NCI-H2029 treated with DMSO at 0.1 percent for 48 hours (cell line): ENCODE measurements around the gene CFLAR.
"Not testable (repeated sequence)": the region's sequence is repeated elsewhere in the genome, so short reads cannot be mapped to it uniquely, and the experiment has no call there.

Experiments
- DNase-seq: peaks from one replicate; lab custom pipeline; 2025; lab: John Stamatoyannopoulos, UW

CFLAR gene

DNA sequence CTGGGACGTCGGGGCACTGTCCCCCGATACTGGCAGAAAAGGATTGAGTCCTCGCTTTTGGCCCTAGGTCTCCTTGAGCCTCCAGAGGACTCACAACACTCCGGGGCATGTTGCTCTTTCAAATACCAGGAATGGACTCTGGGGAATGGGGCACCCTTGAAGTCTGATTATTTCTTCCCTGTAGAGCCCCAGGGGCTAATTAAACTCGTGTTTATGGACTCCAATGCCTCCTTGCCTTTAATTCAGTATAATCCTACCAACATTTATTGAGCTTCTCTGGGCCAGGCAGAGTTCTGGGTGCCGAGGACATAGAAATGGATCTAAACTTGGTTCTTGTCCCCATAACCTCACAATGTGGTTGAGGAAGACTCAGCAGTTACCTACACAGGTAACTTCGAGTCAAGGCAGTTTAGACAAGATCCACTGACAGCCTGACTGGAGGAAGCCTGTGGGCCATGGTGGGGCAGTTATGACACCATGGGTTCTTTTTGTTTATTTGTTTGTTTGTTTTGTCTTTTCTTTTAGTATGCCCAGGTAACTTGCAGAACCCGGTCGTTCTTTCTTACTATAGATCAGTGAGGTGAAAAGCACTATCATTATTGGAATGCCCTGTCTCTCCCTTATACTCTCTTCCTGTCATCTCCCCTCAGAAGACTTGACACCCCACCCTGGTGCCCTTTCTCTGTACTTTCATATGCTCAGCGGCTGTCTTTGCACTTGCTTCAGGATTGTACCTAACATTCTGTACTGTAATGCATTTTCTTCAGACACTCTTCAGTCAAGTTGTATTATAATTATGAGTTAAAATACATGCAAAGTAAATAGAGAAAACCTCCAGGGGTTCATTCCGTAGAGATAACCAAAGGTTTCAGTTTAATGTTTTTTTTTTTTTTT lies 3.2 kb downstream of the CFLAR start:
- DNase-seq, result no peak

DNA sequence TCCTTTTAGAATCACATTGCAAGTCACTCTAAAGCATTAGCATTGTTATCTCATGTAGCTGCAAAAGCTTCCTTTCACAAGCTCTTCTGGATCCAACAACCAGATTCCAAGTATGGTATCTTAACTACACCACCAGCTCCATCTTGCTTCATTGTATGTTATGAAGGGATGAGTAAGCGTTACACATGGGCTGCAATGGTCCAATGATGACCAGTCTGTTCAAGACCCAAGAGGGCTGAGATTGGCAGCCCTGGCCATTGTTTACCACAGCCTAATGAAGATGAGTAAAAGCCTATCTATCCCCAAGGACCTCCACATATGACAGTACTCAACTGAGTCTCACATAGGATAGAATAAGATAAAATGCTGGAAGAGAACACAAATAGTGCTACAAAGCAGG lies 6.3 kb downstream of the CFLAR start:
- no peak for DNase-seq

DNA sequence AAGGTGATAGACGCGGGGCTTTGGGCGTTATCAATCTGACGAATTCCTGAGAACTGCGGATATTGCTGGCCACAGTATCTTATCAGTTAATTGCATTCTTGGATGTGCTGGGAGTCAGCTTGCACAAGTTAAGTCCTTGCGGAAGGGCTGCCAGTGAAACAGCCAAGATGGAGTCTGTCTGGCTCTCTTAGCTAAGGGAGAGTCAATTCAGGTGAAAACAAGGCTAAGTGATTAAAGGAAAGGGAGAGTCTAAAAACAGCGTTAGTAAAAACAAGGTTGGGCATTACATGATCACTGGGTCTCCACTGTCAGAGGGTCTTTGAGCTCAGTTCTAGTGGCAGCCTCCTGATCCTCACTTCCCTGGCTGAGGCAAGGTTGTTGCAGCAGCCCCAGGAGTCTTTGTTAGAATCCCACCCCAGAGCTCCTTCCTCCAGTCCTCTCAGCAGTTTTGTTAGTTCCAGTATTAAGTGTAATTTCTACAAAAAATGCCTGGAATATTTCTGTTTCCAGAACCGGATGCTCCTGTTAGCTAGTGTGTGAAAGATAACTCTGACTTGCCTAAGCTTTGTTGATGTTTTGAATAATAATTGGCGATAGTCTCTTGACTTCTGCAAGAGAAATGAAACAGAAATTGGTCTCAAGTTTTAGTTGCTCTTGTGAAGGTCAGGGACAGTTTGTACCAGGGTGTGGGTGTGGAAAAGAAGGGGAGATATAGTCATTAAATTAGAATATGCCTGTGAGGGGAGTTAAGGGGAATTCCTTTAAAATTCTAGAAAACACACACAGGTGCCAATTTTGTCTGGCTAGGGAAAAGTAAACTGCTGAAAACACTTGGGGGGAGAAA lies 10.6 kb downstream of the CFLAR start:
- no peak for DNase-seq

DNA sequence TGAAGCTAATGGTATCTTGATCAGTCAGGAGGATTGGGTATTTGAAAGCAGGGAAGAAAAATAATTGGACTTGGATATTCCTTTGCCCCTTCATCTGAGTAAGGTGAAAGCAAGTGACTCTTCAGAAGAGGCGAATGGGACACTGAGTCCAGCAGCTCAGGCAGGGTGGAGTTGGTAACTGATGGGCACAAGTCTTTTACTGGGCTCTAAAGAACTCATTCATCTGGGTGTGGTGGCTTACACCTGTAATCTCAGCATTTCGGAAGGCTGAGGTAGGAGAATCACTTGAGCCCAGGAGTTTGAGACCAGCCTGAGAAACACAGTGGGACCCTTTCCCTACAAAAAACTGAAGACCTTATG lies 11.2 kb downstream of the CFLAR start:
- no peak for DNase-seq

DNA sequence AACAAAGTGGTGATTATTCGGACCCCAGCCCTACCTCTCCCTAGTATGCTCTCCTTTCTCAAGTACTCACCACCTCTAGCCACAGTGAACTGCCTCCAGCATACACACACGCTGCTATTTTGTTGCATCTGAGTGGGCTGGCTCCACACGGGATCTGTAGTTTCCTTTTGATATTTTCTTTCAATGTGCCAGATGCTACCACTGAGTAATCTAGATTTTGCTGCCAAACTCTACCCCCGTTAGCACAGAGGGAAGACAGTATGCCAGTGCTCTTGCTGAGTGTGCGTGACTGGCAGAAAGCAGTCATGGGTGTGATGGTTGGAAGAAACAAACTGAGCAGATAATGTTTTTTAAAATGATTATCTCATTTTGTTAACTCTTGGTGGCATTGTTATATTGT lies 11.6 kb downstream of the CFLAR start:
- no peak for DNase-seq

DNA sequence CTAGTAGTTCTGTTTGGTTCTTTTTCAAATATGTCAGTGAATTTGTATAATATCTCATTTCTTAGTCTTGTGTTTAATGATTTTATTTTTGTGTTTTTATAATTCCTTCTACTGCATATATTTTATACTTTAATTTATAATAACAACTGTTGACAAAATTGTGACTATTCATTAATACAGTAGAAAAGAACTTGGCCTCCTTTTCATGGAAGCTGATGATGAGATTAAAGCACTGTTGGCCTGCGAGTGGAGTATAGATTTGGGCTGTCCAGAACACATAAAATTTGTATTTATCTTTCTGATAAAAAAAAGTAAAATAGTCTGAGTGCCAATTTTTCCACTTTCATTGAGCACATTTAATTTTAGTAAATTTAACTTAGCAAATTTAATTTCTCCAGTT lies 12.1 kb downstream of the CFLAR start:
- DNase-seq, result no peak

DNA sequence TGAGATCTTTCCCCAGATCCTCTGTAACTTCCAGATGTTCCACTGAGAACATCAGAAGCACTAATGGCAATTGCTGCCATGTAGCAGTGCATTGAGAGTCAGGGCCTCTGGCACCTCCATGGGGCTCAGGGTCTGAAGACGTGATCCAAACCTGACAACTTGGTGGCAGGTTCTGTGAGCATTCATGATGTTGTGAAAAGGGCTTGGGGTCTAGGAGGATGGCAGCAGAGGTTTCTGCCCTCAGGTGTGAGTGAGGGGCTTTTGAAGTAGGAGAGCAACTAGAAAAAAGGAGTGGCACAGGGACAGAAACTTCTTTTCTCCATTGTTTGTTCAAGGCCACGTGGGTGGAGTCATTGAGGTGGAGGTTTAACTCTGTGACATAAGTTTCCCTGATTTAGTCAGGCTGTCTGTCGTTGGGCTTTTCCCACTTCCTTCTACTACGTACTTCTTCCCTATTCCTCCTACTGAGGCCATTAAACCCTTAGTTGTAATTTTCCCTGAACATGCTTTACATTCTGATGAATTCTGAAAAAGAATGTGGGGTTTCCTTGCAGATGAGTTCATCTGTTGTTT lies 13.1 kb downstream of the CFLAR start:
- DNase-seq, result no peak

DNA sequence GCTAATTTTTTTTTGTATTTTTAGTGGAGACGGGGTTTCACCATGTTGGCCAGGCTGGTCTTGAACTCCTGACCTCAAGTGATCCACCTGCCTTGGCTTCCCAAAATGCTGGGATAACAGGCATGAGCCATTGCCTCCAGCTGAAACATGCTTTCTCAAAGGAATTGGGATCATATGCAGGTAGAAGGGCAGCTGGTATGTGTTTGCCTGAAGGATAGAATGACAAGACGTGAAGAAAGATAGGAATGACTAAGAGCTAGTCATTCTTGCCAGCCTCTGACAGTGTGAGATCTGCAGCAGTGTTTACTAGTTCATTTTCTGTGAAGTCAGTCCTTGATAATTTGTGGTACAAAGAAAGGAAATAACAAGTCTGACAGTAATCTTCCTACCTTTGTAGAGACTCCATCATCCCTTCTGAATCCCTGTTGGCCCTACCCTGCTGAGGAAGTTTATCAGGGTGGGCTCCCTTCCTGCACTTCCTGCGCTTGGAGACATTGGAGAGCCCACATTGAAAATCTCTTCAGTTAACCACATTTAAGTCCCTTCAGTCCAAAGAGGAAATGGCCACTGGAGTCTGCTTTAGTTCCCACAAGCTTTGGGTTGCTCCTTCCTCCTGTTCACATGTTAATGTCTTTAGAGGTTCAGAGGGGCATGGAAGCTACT lies 14.7 kb downstream of the CFLAR start:
- no peak for DNase-seq

DNA sequence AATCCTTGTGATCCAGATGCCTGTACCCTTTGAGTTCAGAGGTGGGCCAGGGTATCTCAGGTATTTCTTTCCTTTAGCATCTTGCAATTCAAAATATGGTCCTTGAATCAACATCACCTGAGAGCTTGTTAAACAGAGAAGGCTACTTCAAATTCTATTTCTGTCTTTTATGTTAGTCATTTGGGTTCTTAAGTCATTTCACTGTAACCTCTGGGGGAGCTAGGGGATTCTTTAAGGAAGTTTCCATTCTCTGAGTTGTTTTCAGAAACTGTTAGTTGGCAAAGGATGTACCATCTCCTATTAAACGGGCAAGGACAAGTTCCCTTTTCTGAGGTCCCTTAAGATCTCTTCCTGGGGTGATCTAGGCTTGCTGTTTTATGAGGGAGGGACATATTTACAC lies 16.6 kb downstream of the CFLAR start:
- DNase-seq, result no peak

DNA sequence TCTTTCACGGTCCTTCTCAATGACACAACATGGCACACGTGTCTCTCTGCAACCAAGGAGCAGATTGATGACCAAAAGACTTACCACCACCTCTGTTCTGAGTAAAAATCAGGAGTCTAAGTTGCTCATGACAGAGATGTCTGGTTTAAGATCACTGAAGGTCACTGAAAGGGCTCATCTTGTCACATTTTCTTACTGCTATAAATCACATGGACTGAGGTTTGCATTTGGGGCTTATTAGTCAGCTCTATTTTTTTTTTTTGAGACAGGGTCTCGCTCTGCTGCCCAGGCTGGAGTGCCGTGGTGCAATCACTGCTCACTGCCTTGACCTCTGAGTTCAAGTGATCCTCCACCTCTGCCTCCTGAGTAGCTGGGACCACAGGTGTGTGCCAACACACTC lies 19.4 kb downstream of the CFLAR start:
- no peak for DNase-seq

DNA sequence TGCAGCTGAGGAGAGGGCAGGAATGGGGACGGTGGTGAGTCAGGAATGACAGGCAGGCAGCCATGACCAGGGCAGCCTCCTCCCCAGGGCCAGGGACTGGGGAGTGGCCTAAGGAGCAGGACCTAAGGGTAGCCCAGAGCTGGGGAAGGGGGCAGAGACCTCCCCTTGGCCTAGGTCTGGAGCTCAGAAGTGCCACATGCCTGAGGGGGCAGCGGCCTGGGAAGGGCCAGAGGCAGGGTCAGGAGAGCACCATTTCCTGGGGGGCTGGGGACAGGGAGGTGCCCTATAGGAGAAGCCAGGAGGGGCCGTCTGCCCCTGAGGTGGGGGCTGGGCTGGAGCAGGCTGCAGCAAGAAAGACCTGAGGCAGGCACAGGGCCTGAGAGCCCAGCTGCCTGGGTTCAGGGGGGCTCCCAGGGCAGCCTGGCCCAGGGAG lies 20.9 kb downstream of the CFLAR start:
- no peak for DNase-seq

DNA sequence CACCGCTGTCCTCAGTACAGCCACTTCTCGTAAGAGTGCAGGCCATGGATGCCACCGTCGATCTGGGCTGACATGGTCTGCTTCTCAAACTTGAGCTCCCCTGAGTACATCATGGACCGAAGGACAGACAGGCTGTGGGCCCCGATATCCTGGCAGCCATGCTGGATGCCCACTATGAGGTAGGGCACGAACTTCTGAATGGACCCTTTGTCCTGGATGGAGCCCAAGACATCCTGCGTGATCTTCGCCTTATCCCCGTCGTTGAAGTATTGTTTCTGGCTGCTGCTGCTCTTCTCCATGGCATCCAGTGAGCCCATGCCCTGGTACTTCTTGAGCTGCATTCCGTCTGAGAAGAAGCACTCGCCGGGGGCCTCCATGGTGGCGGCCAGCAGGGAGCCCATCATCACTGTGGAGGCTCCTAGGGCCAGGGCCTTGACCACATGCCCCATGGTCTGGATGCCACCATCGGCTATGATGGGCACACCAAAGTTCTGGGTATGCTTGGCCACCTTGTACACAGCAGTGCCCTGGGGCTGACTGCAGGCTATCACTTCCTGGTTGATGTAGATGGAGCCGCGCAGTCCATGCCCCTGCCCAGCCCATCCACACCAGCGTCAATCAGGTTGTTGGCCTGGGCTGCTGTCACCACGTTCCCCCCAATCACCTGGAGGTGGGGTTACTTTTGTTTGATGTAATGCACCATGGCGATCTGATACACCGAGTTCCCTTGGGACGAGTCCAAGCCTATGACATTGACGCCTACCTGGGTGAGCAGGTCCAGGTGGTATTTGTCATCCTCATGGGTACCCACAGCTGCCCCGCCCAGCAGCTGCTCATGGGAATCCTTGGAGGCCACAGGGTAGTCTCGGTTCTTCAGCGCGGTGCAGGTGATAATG lies 21.8 kb downstream of the CFLAR start:
- DNase-seq, result no peak

DNA sequence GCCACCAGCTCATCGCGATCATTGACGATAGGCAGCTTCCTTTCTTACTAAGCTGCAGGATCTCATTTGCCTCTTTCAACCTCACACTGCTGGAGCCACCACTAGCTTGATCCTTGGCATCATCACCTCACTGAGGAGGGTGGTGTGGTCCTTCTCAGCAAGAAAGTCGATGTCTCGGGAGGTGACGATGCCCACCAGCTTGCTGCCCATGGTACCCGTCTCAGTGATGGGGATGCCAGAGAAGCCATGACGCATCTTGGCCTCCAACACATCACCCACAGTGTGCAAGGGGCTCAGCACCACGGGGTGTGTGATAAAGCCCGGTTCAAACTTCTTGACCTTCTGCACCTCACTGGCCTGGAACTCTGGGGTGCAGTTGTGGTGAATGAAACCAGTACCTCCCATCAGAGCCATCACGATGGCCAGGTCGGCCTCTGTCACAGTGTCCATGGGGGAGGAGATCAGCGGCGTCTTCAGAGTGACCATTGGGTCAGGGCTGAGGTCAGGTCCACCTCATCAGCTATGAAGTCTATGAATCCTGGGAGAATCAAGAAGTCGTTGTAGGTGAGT lies 22.5 kb downstream of the CFLAR start:
- no peak for DNase-seq

DNA sequence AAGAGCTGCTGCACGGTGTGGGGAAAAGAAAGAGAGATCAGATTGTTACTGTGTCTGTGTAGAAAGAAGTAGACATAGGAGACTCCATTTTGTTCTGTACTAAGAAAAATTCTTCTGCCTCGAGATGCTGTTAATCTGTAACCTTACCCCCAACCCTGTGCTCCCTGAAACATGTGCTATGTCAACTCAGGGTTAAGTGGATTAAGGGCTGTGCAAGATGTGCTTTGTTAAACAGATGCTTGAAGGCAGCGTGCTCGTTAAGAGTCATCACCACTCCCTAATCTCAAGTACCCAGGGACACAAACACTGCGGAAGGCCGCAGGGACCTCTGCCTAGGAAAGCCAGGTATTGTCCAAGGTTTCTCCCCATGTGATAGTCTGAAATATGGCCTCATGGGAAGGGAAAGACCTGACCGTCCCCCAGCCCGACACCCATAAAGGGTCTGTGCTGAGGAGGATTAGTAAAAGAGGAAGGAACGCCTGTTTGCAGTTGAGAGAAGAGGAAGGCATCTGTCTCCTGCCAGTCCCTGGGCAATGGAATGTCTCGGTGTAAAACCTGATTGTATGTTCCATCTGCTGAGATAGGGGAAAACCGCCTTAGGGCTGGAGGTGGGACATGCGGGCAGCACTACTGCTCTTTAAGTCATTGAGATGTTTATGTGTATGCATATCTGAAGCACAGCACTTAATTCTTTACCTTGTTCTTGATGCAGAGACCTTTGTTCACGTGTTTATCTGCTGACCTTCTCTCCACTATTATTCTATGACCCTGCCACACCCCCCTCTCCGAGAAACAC lies 23.2 kb downstream of the CFLAR start:
- DNase-seq, result not testable (repeated sequence)

DNA sequence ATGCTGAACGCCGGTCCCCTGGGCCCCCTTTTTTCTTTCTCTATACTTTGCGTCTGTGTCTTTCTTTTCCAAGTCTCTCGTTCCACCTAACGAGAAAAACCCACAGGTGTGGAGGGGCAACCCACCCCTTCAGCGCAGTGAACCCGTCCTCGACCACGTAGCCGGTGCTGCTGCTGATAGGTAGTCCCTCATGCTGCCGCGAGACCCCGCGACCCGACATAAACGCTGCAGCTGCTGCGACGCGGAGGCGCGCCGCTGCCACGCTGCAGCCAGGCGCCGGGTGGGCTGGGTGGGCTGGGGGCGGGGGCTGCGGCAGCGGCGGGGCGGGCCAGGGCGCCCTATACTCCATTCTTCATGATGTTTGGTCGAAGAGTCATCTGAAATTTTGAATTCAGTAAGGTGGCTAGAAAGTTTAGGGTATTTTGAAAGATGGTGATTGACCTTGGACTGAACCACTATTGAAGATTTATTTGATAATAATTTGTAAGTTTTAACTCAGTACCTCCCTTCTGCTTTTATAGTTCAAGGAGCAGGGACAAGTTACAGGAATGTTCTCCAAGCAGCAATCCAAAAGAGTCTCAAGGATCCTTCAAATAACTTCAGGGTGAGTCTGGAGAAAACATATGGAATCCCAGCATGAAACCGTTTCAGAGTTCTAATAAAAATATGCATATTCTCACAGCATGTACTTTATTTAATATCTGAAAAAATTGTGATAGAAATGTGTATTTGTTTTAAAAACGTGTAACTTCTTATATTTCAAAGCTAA lies 24.1 kb downstream of the CFLAR start:
- DNase-seq, result no peak

DNA sequence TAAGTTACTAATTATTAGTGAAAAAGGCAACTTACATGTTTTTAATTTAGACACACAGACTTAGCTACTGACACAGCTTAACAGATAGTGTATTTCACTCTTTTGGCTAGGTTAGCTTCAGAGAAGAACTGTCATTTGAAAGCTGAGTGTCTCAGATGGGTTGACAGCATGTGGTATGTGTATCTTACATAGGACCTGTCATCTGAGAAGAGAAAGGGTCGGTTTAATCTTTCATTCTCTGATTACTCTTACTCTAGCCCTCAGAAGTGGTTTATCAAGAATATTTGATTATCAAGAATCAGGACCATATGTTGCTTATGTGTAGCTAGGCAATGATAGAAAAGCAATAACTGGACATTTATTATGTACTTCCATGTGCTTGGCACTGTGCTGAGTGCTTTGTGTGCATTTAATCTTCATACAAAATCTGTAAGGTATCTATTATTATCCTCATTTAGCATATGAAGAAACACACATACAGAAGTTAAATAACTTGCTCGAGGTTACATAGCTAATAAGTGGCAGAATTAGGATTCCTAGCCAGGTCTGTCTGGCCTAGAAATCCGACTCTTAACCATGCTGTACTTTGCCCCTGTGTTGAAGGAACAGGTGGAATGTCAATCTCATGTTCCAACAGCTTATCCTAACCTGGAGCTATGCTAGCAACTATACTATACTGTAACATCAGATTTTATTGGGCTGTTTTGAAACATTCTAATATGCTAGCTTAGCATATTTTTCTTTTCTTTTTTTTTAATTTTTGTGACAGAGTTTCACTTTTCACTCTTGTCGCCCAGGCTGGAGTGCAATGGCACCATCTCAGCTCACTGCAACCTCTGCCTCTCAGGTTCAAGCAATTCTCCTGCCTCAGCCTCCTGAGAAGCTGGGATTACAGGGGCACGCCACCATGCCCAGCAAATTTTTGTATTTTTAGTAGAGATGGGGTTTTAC lies 28.4 kb downstream of the CFLAR start:
- DNase-seq, result no peak

DNA sequence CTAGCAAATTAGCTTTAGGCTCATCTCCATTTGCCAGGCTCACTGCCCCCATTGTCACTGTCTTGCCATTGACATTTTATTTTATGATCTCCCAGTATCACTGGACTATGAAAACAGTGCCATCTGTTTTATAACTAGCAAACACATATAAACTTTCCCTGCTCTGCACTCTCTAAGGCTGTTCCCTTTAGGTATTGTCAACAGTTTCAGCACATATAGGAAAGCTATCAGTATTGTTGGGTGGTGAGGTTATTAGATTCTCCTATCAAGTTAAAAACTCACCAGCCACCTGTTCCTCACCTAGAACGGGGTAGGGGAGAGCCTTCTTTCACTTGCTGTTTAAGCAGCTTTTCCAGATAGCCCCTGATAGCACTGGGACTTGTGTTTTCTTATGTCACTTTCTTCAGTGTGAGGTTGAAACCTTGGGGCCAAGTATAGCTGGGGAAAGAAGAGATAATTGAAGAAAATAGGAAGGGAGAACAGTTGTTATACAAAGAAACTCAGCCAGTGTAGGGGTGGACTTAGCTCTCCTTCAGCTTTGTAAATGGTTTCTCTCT lies 32.5 kb downstream of the CFLAR start:
- no peak for DNase-seq
